Cerebellar cortex (tissue), 1 donor: ENCODE results near the gene DNAJB13.

Experiments
- DNase-seq: peaks from one replicate; pipeline ENCODE4 v3.0.0-alpha.2; 2015; ENCODE audit warnings: low spot score

DNAJB13 gene

DNA sequence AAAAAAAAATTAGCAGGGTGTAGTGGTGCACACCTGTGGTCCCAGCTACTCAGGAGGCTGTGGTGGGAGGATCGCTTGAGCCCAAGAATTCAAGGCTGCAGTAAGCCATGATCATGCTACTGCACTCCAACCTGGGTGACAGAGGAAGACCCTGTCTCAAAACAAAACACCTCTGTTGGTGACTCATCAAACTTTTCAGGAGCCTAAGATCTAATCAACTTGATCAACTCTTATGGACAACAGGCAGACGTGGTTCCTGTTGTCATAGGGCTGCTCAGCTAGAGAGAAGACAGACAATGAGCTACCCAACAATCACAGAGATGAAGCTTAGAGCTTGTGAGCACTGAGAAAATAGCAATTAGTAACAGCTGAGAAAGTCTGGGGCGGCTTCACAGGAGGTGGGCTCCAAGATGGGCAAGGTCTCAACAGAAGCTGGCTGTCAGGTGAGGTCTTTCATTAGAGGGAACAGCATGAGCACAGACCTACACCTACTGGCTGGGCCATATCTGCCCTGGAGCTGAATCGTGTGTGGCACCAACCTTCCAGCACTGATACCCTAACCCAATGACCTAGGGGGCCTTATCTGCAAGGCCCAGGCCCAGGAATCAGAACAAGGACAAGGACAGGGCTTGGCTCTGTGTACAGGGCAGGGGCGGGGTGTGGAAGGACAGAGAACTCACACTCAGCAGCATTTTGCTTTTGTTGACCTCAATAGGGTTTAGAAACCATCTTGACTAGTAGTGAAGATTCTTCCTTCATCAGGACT lies 65.3 kb downstream of the DNAJB13 start:
- no peak for DNase-seq

DNA sequence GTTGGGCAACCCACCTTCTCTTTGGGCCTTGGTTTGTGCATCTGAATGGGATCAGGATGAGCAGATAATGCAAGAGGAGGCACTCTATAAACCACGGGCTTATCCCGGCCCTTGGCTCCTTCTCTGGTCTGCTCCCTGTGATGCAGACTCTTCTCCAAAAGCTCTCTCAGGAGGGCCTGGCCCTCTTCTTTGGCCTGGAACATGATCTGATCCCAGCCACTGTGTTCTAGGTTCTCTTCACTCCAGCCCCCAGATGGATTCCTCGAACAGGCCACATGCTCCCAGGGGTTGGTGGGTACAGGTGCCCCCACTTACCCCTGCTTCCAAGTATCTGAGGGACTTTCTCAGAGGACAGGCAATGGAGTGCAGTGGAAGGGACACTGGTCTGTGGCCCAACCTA lies 66.8 kb downstream of the DNAJB13 start:
- DNase-seq: no peak

DNA sequence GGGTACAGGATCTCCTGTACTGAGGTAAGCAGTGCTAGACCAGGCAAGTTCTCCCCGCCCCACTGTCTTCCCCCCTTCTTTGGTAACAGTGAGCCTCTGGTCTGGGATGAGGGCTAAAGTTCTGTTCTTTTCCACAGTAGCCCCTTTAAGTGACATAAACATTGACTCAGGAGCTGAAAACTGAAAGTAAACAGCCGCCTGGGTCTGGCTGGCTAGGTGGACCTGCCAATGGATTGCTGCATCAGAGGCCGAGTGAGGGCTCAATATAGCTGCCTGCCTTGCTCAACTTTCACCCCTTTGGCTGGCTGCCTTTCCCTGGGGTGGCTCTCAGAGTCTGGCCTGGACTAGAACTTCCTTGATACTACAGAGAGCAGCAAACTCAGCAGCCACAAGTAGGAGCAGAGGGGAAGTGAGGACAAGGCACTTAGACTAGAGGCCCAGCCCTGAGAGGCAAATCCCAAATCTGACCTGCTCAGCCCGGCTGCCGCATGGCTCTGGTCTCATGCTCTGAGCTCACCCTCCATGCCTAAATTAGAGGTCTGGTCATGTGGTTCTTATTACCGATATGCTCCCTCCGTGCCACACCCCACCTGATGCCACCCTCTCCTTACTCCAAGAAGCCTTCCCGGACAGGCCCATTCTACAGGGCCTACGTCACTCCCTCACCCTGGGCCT lies 67.6 kb downstream of the DNAJB13 start:
- no peak for DNase-seq

DNA sequence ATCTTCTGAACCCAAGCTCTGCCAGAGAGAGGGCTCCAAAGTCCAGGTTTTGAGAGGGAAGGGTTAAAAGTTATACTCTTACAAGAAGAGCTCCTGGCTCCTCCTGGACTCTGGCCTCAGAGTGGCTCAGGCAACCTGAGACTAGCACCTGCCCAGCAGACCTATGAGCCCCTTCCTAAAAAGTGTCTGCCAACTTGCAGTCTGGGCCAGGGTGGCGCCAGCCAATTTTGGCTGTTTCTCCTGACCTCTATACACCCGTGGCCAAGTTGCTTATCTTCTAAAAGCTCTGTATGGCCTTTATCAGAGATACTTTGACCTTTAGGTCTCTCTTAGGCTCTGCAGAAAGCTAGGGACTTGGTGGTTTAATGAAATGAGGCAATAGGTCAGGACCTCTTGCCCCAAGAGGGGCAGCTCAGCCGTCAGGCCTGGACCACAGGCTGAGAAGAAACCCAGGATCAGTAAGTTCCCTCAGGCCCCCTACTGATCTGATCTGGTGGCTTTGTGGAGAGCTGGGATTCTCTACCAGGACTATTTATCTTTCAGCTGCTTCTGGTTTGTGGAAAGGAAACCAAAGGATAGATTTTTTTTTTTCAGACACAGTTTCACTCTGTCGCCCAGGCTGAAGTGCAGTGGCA lies 68.4 kb downstream of the DNAJB13 start:
- DNase-seq: no peak

DNA sequence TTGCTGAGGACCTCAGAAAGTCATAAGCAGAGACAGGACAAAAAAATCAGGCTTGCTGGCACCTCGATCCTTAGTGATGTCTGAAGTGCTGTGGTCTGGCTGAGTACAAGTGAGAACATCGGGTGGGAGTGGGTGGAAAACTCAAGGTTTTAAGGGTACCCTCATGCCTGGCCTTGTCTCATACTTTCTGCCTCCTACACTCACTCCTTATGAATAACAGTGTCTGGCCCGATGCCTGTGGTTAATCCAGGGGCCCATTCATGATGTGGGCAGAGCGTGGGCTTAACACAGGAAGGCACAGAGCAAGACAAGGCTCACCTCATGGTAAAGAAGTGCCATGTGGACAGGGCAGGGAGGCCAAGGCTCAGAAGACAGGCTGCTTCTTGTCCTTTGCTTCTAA lies 69.0 kb downstream of the DNAJB13 start:
- no peak for DNase-seq
